Lower leg skin (tissue), 4 donors: ENCODE data around the gene GPC5. TPM values are rescaled to one million over a fixed set of nuclear protein-coding genes. Genes with fewer than 3 reads are reported as not detected.
"Not testable (repeated sequence)": the region's sequence is repeated elsewhere in the genome, so short reads cannot be mapped to it uniquely, and the experiment has no call there.

Experiments used
- DNase-seq, 2 donors: peaks; one replicate each; pipeline ENCODE4 v3.0.0-alpha.2; 2019; ENCODE audit warnings: low spot score in 2 of 2
- H3K4me3 ChIP-seq: fragments of 200-600 bp; sonication (generic); 2 replicates; pipeline ENCODE4 v1.5.1; 2017; ENCODE audit warnings: mild to moderate bottlenecking, low read depth; ENCODE audit not compliant: poor library complexity, severe bottlenecking
- POLR2A ChIP-seq, 2 donors: fragments of 450-650 bp; IDR thresholded peaks; one replicate each; pipeline ENCODE4 v1.6.1; 2016 to 2017; ENCODE audit warnings: antibody characterized with exemption in 2 of 2, mild to moderate bottlenecking in 1 of 2, moderate library complexity in 1 of 2
- WGBS, 2 donors: methylation state at CpG; one replicate each; pipeline ENCODE4 v1.1.5; 2018; 5-methylcytosine and 5-hydroxymethylcytosine counted together
- intact Hi-C: fragments of 100-400 bp; cut with DNase I; formaldehyde crosslinking; loops from one replicate; pipeline ENCODE4 v1.15.0; 2023; ENCODE audit warnings: low total_unique reads
- total RNA-seq, 4 donors: library from RNA; depleted of rRNA; stranded (reverse); fragments of >200 nt; gene quantifications; one replicate each; pipeline ENCODE4 v1.1.0, GENCODE V29; 2016
- TF ChIP-seq, protein P1 (sequence below), 3 donors: fragments of 450-650 bp; IDR thresholded peaks; one replicate each; pipeline ENCODE4 v1.5.1; 2016; ENCODE audit warnings: antibody characterized with exemption in 3 of 3, mild to moderate bottlenecking in 3 of 3, moderate library complexity in 2 of 3

GPC5 gene
- 1 to 10 TPM in 2 of 4 donors, under 1 TPM in 2; 0.46 to 1.3 (median 0.82) TPM for total RNA-seq

DNA sequence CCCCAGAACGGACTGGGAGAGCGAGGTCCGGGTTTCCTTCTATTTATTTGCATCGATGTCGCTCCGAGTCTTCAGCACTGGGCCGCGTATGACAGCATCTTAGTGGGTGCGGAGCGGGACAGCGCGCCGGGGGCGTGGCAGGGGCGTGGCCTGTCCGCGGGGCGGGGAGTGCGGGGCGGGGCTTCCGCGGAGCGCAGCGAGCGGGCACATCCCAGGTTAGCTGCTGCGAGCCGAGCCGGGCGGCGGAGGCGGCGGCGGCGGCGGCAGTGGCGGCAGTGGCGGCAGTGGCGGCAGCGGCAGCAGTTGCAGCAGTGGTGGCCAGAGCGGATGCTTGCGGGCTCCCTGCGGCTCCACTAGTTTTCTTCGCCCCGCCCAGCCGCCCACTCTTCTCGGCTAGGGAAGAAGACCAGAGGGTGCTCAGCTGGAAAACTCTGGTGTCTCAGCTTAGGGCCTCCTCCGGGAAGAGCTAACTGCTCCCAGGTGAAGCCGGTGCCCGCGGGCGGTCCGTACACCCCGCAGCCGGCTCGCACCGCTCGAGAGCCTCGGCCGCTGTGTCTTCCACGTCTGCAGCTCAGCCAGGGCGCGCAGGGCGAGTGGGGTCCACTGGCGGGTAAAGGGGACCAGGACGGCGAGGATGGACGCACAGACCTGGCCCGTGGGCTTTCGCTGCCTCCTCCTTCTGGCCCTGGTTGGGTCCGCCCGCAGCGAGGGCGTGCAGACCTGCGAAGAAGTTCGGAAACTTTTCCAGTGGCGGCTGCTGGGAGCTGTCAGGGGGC, at the start of gene GPC5:
Gene GPC5, plus strand, starts transcription at position 209 of the 776 bp plus-strand sequence.
- DNase-seq, result peak; percentile 45 to 93
- TF ChIP-seq, protein P1, sequence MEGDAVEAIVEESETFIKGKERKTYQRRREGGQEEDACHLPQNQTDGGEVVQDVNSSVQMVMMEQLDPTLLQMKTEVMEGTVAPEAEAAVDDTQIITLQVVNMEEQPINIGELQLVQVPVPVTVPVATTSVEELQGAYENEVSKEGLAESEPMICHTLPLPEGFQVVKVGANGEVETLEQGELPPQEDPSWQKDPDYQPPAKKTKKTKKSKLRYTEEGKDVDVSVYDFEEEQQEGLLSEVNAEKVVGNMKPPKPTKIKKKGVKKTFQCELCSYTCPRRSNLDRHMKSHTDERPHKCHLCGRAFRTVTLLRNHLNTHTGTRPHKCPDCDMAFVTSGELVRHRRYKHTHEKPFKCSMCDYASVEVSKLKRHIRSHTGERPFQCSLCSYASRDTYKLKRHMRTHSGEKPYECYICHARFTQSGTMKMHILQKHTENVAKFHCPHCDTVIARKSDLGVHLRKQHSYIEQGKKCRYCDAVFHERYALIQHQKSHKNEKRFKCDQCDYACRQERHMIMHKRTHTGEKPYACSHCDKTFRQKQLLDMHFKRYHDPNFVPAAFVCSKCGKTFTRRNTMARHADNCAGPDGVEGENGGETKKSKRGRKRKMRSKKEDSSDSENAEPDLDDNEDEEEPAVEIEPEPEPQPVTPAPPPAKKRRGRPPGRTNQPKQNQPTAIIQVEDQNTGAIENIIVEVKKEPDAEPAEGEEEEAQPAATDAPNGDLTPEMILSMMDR (IDR thresholded peaks at IDR 0.05), result no peak
- no peak for TF ChIP-seq POLR2A (IDR thresholded peaks at IDR 0.05)
- intact Hi-C loops, result no loop called here
- 2% methylated on average over 16 to 61 of the region's 76 CpGs for WGBS, 2 donors
- H3K4me3 ChIP-seq, result peak within 1 kb of the TSS; percentile 24

DNA sequence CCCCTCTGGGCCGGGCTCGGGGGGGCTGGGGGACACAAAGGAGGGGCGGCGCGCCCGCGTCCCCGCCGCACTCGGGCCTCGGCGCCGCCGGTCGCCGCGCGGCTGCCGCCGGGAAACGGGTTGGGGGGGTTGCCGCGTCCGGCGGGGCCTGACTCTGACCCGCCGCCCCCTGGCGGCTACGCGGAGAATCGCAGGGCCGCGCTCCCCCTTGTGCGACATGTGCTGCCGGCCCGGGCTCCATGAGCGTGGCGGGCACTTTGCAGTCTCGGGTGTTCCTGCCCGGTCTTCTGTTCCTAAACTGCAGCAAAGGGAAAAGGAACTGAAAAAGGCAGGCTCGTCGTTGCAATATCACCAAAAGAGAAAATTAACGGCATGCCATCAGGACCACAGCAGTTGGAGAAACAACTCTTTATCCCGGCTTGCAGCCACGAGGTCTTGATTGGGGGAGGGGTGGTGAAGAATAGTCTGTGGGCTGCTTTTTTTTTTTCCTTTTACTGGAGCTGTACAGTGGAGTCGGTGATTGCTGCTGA, 49.5 kb upstream of the GPC5 start:
- intact Hi-C loops, result no loop called here
- peak; percentile 90 to 98 for DNase-seq
- no peak for TF ChIP-seq POLR2A (IDR thresholded peaks at IDR 0.05)
- TF ChIP-seq, protein P1 (IDR thresholded peaks at IDR 0.05), result peak in 2 of 3 donors; percentile 33 to 59

DNA sequence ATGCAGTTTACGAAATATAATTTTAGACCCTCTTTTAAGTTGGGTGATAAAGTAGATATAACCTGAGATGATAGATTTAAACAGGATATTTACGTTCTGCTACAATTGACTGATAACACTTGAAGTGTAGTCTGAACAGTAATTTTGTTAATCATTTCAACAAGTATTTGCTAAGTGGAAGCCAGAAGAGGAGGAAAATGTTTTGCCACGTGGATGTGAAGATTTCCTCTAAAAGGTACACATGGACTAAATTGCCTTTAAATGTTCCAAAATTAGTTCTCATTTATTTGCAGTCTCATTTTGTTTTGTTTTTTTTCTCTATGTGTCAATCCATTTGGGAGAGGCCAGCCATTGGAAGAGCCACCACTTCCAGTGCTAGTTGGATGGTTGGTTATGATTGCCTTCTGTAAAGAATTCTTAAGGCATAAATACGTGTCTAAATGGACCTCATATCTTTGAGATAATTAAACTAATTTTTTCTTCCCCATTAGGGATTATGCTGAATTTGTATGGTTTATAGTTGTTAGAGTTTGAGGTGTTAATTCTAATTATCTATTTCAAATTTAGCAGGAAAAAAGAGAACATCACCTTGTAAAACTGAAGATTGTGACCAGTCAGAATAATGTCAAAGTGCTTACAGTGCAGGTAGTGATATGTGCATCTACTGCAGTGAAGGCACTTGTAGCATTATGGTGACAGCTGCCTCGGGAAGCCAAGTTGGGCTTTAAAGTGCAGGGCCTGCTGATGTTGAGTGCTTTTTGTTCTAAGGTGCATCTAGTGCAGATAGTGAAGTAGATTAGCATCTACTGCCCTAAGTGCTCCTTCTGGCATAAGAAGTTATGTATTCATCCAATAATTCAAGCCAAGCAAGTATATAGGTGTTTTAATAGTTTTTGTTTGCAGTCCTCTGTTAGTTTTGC, 48.2 kb upstream of the GPC5 start:
- H3K4me3 ChIP-seq, result no peak overlapping the region
- DNase-seq, result no peak
- intact Hi-C loops, result no loop called here
- TF ChIP-seq, protein P1 (IDR thresholded peaks at IDR 0.05), result no peak
- no peak for TF ChIP-seq POLR2A (IDR thresholded peaks at IDR 0.05)
- 65 to 75% methylated on average over 5 of the region's 5 CpGs for WGBS, 2 donors

More for the DNA sequence above, 49.5 kb upstream of the GPC5 start:
- WGBS, 2 donors, result 0 to 1% methylated on average over 18 to 21 of the region's 46 CpGs
- H3K4me3 ChIP-seq, result peak overlapping the region; percentile 93

DNA sequence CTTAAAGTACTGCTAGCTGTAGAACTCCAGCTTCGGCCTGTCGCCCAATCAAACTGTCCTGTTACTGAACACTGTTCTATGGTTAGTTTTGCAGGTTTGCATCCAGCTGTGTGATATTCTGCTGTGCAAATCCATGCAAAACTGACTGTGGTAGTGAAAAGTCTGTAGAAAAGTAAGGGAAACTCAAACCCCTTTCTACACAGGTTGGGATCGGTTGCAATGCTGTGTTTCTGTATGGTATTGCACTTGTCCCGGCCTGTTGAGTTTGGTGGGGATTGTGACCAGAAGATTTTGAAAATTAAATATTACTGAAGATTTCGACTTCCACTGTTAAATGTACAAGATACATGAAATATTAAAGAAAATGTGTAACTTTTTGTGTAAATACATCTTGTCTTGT, 47.3 kb upstream of the GPC5 start:
- 91 to 93% methylated on average over 5 of the region's 5 CpGs for WGBS, 2 donors
- intact Hi-C loops, result no loop called here
- DNase-seq, result no peak
- TF ChIP-seq POLR2A (IDR thresholded peaks at IDR 0.05), result no peak
- TF ChIP-seq, protein P1 (IDR thresholded peaks at IDR 0.05), result no peak
- H3K4me3 ChIP-seq, result no peak overlapping the region

DNA sequence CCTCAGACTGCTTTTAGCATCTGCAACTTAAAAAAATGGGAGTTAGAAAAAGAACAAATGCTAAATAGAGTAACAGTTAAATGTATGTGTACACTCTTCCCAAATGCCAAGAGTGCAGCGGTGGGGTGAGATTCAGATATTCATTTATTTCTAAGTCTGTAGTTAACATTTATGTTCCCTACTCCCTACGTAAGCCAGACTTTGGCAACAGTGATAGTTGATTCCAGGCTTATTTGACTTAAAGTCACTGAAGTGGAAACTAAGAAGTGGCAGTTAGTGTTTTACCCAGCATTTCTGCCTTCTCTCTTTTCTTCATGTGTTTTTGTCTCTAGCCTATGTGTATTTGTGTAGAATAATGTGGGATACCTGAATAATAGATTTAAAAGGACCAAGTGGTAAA, 46.4 kb upstream of the GPC5 start:
- no peak overlapping the region for H3K4me3 ChIP-seq
- no peak for DNase-seq
- intact Hi-C loops, result no loop called here
- TF ChIP-seq, protein P1 (IDR thresholded peaks at IDR 0.05), result no peak
- TF ChIP-seq POLR2A (IDR thresholded peaks at IDR 0.05), result no peak
- WGBS, 2 donors, result 92 to 94% methylated on average over 2 of the region's 2 CpGs

DNA sequence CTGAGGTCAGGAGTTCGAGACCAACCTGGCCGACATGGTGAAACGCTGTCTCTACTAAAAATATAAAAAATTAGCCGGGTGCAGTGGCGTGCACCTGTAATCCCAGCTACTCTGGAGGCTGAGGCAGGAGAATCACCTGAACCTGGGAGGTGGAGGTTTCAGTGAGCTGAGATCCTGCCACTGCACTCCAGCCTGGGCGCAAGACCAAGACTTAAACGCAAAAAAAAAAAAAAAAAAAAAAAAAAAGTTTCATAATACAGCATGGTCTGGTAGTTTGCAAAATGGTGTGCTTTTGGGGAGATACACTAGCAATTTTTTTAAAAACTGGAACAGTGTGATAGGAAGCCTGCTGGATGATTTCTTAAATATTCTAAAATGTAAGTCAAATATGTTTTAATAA, 45.5 kb upstream of the GPC5 start:
- H3K4me3 ChIP-seq, intact Hi-C loops, DNase-seq: not testable (repeated sequence)
- 87 to 89% methylated on average over 7 of the region's 7 CpGs for WGBS, 2 donors
